Activated T-cell treated with anti-CD3 and anti-CD28 coated beads for 24 hours (primary cell): ENCODE results near the gene PRKCSH.
"Not testable (repeated sequence)": the region's sequence is repeated elsewhere in the genome, so short reads cannot be mapped to it uniquely, and the experiment has no call there.

Experiments used
- DNase-seq: peaks from one replicate; pipeline ENCODE4 v3.0.0-alpha.2; 2020; ENCODE audit warnings: low read depth

Gene PRKCSH

DNA sequence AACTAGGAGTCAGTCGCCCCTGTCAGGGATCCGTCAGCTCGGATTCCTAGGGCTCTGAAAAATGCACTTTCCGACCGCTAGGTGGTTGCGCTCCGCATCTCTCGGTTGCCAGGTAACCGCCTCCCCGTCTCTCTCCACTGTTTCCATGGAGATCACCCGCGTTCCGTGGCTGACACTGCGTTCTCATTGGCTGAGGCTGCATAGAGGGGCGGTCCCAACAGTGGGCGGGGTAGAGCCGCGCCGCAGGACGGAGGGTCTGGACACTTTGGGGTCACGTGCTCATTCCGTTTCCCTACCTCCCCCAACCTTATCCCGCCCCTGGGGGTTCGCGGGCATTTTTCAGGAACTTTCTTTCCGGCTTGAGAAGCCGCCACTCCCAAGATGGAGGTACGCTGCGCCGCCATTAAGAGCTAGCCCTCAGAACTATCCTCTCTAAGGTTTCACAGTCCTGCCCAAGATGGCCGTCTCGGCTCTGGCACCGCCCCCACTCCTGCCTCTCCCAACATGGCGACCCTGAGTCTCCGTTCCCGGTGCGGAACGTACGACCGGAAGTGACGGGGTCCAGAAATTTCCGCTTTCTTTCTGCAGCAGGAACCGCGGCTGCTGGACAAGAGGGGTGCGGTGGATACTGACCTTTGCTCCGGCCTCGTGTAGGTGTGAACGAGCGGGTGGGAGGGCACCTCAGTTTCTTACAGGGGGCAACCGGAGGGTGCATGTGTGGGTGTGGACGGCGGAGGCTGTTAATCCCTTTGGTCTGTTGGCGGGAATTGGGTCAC, at the start of gene PRKCSH, which contains the start of gene ODAD3:
Gene PRKCSH, plus strand, starts transcription at position 579 of the 776 bp plus-strand sequence. CDS start 483 bp downstream, outside the sequence.
Gene ODAD3, minus strand, starts transcription at position 65 of the 776 bp plus-strand sequence. CDS start 105 bp downstream, outside the sequence.
- peak; percentile 100 for DNase-seq

DNA sequence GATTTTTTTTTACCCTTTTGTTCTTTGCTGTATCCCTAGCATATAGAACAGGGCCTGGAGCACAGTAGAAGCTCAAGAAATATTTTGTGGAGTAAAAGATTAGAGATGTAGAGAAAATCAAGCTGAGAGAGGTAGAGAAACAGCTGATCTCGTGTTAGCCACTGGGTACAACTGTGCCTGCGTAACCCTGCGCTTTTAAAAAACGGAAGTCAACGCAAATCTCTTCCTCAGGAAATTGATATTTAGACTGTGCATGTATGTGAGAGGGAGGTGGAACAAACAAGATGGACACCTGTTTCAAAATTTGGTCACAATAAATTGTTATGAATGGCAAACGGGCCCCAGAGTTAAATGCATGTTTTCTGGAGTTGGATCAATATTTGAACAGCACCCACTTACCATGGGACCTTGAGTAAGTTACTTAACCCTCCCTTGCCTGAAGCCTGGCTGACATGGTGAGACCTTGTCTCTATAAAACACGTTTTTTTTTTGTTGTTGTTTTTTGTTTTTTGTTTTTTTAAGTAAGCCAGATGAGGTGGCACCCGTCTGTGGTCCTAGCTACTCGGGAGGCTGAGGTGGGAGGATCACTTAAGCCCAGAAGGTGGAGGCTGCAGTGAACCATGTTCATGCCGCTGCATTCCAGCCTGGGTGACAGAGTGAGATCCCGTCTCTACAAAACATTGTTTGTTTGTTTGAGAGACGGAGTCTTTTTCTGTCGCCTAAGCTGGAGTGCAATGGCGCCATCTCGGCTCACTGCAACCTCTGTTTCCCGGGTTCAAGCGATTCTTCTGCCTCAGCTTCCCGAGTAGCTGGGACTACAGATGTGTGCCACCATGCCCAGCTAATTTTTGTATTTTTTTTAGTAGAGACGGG, 48.0 kb upstream of the PRKCSH start:
- no peak for DNase-seq

DNA sequence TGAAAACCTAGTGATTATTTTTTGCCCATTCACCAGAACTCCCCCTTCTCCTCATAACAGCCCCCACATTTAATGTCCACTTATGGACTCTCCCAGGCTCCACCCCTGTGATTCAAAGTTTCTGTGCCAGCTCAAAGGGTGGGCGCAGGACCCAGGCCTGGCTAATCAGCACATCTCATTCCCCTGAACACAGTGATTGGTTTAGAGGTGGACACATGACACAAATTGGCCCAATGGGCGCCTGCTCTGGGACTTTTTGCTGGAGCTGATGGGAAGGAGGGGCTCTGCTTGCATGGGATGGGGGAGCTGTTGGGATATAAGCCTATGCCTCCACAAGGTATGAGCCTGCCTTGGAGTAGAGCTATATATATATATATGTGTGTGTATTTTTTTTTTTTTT, 45.1 kb upstream of the PRKCSH start:
- DNase-seq, result no peak

GRCh38 chr19:11390933-11391680, 44.3 kb upstream of the PRKCSH start:
- DNase-seq, result no peak

DNA sequence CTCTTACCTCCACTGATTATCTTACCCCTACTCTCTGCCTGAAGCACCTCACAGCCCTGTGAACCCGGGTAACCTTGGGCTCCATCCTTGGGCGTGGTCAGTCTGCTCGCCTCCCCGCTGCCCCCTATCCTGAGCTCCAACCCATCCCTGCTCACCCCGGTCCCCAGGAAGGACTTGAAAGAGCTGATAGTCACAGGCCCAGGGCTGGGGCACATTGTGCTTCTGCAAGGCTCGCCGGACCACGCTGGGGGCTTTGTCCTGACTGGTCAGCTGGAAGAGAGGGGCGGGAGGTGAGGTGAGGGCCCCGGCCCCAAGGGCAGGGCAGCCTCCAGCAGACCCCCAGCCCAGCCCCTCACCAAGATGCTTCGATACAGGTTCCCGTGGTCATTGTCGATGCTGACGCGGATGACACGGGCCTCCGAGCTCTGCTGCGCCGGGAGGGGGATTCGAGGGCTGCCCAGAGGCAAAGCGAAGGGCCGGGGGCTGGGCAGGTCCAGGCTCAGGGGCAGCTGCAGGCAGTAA, 38.3 kb upstream of the PRKCSH start:
- no peak for DNase-seq

DNA sequence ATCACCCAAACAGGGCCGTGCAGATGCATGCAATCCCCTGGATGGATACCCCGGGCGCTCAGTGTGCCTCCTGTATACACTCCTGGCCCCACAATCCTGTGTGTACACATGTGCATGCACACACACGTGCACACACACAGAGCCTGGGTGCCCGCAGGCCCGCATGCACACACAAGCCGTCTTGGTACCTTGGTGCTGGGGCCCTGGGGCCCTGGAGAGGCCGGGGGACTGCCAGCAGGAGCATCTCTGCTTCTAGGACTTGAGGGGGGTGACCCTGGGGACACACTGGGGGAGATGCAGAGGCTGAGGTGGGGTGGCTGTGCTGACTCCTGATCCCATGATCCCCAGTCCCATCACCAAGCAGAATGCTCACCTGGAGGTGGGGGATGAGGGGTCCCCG, 35.8 kb upstream of the PRKCSH start:
- DNase-seq, result no peak

GRCh38 chr19:11400798-11401197, 34.6 kb upstream of the PRKCSH start:
- no peak for DNase-seq

- DNase-seq, result no peak
Measured at GRCh38 chr19:11401808-11402543, 33.5 kb upstream of the PRKCSH start.

- no peak for DNase-seq
Measured at GRCh38 chr19:11404588-11405222, 30.7 kb upstream of the PRKCSH start.

DNA sequence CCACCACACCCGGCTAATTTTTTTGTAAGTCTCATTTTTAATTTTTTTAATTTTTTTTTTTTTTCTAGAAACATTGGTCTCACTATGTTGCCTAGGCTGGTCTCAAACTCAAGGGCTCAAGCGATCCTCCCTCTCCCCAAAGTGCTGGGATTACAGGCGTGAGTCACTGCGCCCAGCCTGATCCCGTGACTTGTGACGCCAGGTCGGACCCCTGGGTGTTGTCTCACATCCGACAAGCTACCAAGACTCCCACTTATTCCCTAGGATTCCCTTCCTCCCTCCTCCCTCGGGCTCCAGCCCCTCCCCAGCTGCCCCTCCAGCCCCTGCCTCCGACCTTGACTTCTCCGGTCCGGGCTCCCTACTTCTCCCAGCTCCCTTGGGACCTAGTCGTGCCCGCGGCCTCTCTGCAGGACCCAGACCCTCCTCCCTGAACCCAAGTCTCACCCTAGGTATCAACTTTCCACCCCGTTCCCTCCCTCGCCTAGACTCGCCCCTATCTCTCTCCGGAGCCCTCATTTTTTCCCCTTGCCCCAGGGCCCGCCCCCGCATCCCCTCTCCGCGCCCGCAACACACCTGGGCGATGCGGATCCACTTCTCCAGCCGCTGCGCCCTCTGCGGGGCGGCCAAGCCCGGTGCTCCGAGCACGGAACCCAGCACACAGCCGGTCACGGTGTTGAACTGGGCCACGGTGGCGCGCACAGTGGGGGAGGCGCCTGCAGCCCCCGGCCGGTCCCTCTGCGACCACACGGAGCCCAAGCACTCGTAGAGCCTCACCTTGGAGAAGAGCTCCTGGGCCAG, 29.4 kb upstream of the PRKCSH start:
- no peak for DNase-seq

- DNase-seq, result not testable (repeated sequence)
Measured at GRCh38 chr19:11406703-11407236, 28.7 kb upstream of the PRKCSH start.

GRCh38 chr19:11408591-11408990, 26.8 kb upstream of the PRKCSH start:
- DNase-seq, result no peak

- DNase-seq, result no peak
Measured at GRCh38 chr19:11410682-11411081, 24.8 kb upstream of the PRKCSH start.

DNA sequence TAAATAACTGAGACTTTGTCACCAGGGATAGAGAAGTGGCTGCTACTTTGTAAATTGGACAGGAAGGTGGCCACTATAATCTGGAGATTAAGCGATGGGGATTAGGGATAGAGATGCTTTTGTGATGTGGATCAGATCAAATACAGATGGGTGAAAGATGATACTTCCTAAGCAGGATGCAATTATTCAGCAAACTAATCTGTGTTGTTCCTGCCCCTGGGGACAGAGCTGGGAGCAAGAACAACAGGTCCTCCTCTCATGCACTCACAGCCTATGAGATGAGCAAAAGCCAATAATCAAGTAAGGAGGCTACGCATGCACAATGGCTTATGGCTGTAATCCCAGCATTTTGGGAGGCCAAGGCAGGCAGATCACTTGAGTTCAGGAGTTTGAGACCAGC, 20.9 kb upstream of the PRKCSH start:
- no peak for DNase-seq

- DNase-seq, result no peak
Measured at GRCh38 chr19:11416346-11417052, 18.9 kb upstream of the PRKCSH start.

- no peak for DNase-seq
Measured at GRCh38 chr19:11418094-11418548, 17.3 kb upstream of the PRKCSH start.

DNA sequence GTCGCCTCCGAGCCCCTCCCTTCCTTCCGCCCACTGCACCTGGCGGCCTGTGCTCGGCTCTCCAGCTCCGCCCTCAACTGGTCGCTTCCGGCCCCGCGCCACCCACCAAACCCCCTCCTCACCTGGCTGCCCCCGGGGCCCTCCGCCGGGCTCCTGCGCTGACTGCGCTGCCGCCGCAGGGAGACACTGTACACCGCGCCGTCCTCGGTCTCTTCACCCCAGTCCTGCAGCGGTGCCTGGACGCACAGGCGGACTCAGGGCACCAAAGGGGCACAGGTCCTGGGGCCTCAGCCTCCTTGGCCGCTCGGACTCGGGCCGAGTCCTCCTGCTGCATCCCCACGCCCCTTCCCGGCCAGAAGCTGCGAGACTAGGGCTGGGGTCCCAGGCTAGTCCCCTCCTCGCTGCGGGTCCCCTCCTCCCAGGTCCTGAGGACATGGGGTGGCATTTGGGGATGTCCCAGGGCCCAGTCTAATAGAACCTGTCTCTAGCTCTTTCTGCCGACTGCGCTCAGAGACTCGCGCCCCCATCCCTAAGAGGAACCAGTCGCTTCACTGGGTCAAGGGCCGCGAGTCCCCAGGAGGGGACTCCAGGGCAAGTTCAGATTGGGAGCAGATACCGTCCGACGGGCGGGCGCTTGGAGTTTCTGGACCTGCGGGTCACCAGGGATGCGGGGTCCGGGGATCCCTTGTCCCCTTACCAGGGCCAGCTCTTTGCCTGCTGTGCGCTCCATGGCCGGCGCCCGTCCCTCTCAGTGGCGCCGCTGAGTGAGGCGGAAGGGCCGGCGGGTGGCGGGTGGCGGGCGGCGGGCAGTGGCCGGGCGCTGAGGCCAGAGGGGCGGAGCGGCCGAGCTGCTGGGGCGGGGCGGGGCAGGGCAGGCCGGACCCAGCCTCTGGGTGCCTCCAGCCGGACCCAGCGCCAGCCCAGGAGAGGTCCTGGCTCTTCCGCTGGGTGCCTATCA, 16.6 kb upstream of the PRKCSH start, which contains the start of gene RGL3:
Gene RGL3, minus strand, starts transcription at position 766 of the 958 bp plus-strand sequence. Its CDS starts 36 bp downstream, at position 730.
- DNase-seq, result no peak
